IMR-90 (cell line): ENCODE measurements around the gene AOPEP. TPM values are rescaled to one million over a fixed set of nuclear protein-coding genes. Genes with fewer than 3 reads are reported as not detected.

ENCODE experiments used
- ATAC-seq: fragments of 200-7000 bp; cut with Tn5 transposase; 2 replicates; pipeline ENCODE4 v1.9.1; 2020; ENCODE audit warnings: low read depth, mild to moderate bottlenecking, moderate library complexity
- BruUV-seq: library from RNA; stranded (reverse); fragments of 400-500 nt; replicated peaks from 2 replicates; lab custom pipeline; 2021; lab: Mats Ljungman, UMichigan
- CTCF ChIA-PET: fragments of 300-600 bp; formaldehyde crosslinking; extraction: SDS; loops from one replicate; lab custom pipeline; 2021; ENCODE audit warnings: antibody characterized with exemption; lab: Yijun Ruan, JAX
- POLR2A ChIA-PET: fragments of 300-600 bp; sonication (Branson Sonifier 250); formaldehyde crosslinking; loops from one replicate; lab custom pipeline; 2022; ENCODE audit warnings: antibody characterized with exemption; ENCODE audit not compliant: unreplicated experiment; lab: Charles Lee
- DNase-seq: peaks from one replicate; pipeline ENCODE4 v3.0.0; 2013
- H2AFZ ChIP-seq: replicated peaks from 2 replicates; pipeline ENCODE3; 2013; ENCODE audit warnings: low read length, mild to moderate bottlenecking; ENCODE audit not compliant: poor library complexity
- H2AK5ac ChIP-seq: 2 replicates; pipeline ENCODE4 v1.6.1; 2013; ENCODE audit warnings: low read depth, low read length, inconsistent platforms
- H2AK9ac ChIP-seq: replicated peaks from 2 replicates; pipeline ENCODE3; 2013; ENCODE audit warnings: mild to moderate bottlenecking, low read depth, low read length, moderate library complexity; ENCODE audit not compliant: poor library complexity
- H2BK120ac ChIP-seq: 2 replicates; pipeline ENCODE4 v1.6.1; 2013; ENCODE audit warnings: low read depth, low read length, inconsistent platforms
- H2BK15ac ChIP-seq: 3 replicates; pipeline ENCODE4 v1.6.1; 2013; ENCODE audit warnings: low read depth, low read length, inconsistent platforms
- H2BK20ac ChIP-seq: 2 replicates; pipeline ENCODE4 v1.6.1; 2013; ENCODE audit warnings: low read depth, mild to moderate bottlenecking, inconsistent platforms, low read length, moderate library complexity
- H2BK5ac ChIP-seq: 2 replicates; pipeline ENCODE4 v1.6.1; 2013; ENCODE audit warnings: mild to moderate bottlenecking, low read depth, low read length, inconsistent platforms; ENCODE audit not compliant: poor library complexity, severe bottlenecking
- H3K14ac ChIP-seq: replicated peaks from 2 replicates; pipeline ENCODE4 v1.6.1; 2013; ENCODE audit warnings: low read depth, low read length, inconsistent platforms
- H3K18ac ChIP-seq: 2 replicates; pipeline ENCODE4 v1.6.1; 2013; ENCODE audit warnings: low read depth, low read length, control low read depth
- H3K23ac ChIP-seq: 2 replicates; pipeline ENCODE4 v1.6.1; 2013; ENCODE audit warnings: low read depth, low read length, inconsistent platforms
- H3K27ac ChIP-seq: 2 replicates; pipeline ENCODE4 v1.5.1; 2013; ENCODE audit warnings: mild to moderate bottlenecking, control low read depth, low read length; ENCODE audit not compliant: insufficient read depth
- H3K27me3 ChIP-seq: 2 replicates; pipeline ENCODE4 v1.6.1; 2013; ENCODE audit warnings: low read length; ENCODE audit not compliant: control insufficient read depth, insufficient read depth
- H3K36me3 ChIP-seq: 2 replicates; pipeline ENCODE4 v1.6.1; 2013; ENCODE audit warnings: low read length, mixed read lengths; ENCODE audit not compliant: control insufficient read depth, insufficient read depth
- H3K4ac ChIP-seq: 2 replicates; pipeline ENCODE4 v1.6.1; 2013; ENCODE audit warnings: low read depth, low read length, inconsistent platforms
- H3K4me1 ChIP-seq: 2 replicates; pipeline ENCODE4 v1.6.1; 2013; ENCODE audit warnings: low read length, mixed read lengths; ENCODE audit not compliant: control insufficient read depth, insufficient read depth
- H3K4me2 ChIP-seq: 2 replicates; pipeline ENCODE4 v1.6.1; 2013; ENCODE audit warnings: low read depth, mild to moderate bottlenecking, control low read depth, low read length, moderate library complexity
- H3K4me3 ChIP-seq: 2 replicates; pipeline ENCODE4 v1.5.1; 2013; ENCODE audit warnings: low read depth, mild to moderate bottlenecking, control low read depth, low read length, moderate library complexity; ENCODE audit not compliant: insufficient read depth
- H3K56ac ChIP-seq: 2 replicates; pipeline ENCODE4 v1.6.1; 2013; ENCODE audit warnings: low read length, inconsistent platforms; ENCODE audit not compliant: insufficient read depth; ENCODE audit errors: extremely low read depth
- H3K79me1 ChIP-seq, 2 experiments: 2 replicates each; pipeline ENCODE4 v1.6.1; 2013; ENCODE audit warnings: low read length in 2 of 2, inconsistent platforms in 1 of 2, low read depth in 1 of 2
- H3K9ac ChIP-seq: 2 replicates; pipeline ENCODE4 v1.6.1; 2013; ENCODE audit warnings: low read depth, low read length, control low read depth
- H3K9me1 ChIP-seq: 2 replicates; pipeline ENCODE4 v1.6.1; 2013; ENCODE audit warnings: low read length, inconsistent platforms; ENCODE audit not compliant: insufficient read depth
- H3K9me3 ChIP-seq: 2 replicates; pipeline ENCODE4 v1.6.1; 2013; ENCODE audit warnings: low read length; ENCODE audit not compliant: control insufficient read depth, insufficient read depth
- H4K20me1 ChIP-seq: 2 replicates; pipeline ENCODE4 v1.6.1; 2013; ENCODE audit warnings: low read length, inconsistent platforms; ENCODE audit not compliant: insufficient read depth
- H4K5ac ChIP-seq: 2 replicates; pipeline ENCODE4 v1.6.1; 2013; ENCODE audit warnings: mild to moderate bottlenecking, low read depth, low read length, control low read depth
- H4K8ac ChIP-seq, 2 experiments: 2 replicates each; pipeline ENCODE4 v1.6.1; 2013; ENCODE audit warnings: low read depth in 2 of 2, low read length in 2 of 2, control low read depth in 1 of 2, inconsistent platforms in 1 of 2
- H4K91ac ChIP-seq: 2 replicates; pipeline ENCODE4 v1.6.1; 2013; ENCODE audit warnings: low read depth, low read length, inconsistent platforms; ENCODE audit not compliant: insufficient read depth
- CHD1 ChIP-seq: IDR thresholded peaks from 2 replicates; pipeline ENCODE4 v1.6.1; 2012; ENCODE audit warnings: low read depth, low read length, improper control_type of control experiment
- FOS ChIP-seq: fragments of 150-350 bp; IDR thresholded peaks from 2 replicates; pipeline ENCODE4 v1.6.1; 2016; ENCODE audit warnings: low read depth, low read length
- MXI1 ChIP-seq: IDR thresholded peaks from 2 replicates; pipeline ENCODE4 v1.6.1; 2012; ENCODE audit warnings: low read depth, mild to moderate bottlenecking, low read length, moderate library complexity, borderline replicate concordance
- POLR2A ChIP-seq: IDR thresholded peaks from 2 replicates; pipeline ENCODE4 v1.6.1; 2012; ENCODE audit warnings: mild to moderate bottlenecking, low read depth, low read length
- RFX5 ChIP-seq: IDR thresholded peaks from 2 replicates; pipeline ENCODE4 v1.8.0; 2012; ENCODE audit warnings: low read depth, mild to moderate bottlenecking, low read length, moderate library complexity
- WGBS, 2 experiments: methylation state at CpG; one replicate each; pipeline versions ENCODE4 v1.1.5 to v1.1.7; 2013; ENCODE audit warnings: missing lambda C conversion rate in 2 of 2; ENCODE audit not compliant: insufficient read length in 1 of 2; ENCODE audit errors: extremely low coverage in 2 of 2; 5-methylcytosine and 5-hydroxymethylcytosine counted together
- dilution Hi-C: fragments of 300-500 bp; cut with HindIII; formaldehyde crosslinking; loops from one replicate; pipeline ENCODE4 v1.14.3; 2018; ENCODE audit warnings: low sequenced_read_pairs; ENCODE audit not compliant: unreplicated experiment
- in situ Hi-C: fragments of 300-500 bp; cut with MboI; formaldehyde crosslinking; loops from 3 replicates; pipeline ENCODE4 v1.14.3; 2019; ENCODE audit warnings: low sequenced_read_pairs, inconsistent platforms, mixed read lengths
- intact Hi-C: fragments of 100-400 bp; cut with micrococcal nuclease; formaldehyde crosslinking; loops from 2 replicates; pipeline ENCODE4 v1.10.0; 2022
- polyA plus RNA-seq, 3 experiments: library from polyadenylated mRNA; depleted of rRNA; stranded (reverse); fragments of >200 nt; gene quantifications; 2 replicates each; pipeline ENCODE4 v1.2.3, GENCODE V29; 2012; ENCODE audit warnings: low replicate concordance in 1 of 3
- total RNA-seq: library from RNA; depleted of rRNA; stranded (reverse); fragments of >200 nt; gene quantifications from 2 replicates; pipeline ENCODE4 v1.2.3, GENCODE V29; 2012

The AOPEP gene
- total and polyA plus RNA-seq, 2 of the 4 experiments (the other 2 are of a cell fraction): 34.9 to 38.7 TPM

GRCh38 chr9:95109456-95109855, 383.0 kb downstream of the AOPEP start:
- H2BK15ac ChIP-seq: no peak overlapping the region
- DNase-seq: no peak
- H2BK5ac ChIP-seq: no peak overlapping the region
- no TSS peak for BruUV-seq
- in situ Hi-C loops: no loop called here
- peaks cover 11% of the 10 kb centered on the region for H3K9me1 ChIP-seq
- no peak overlapping the region for H3K4me2 ChIP-seq
- no peak overlapping the region for H3K56ac ChIP-seq
- no peak overlapping the region for H3K23ac ChIP-seq
- no peak overlapping the region for H4K91ac ChIP-seq
- H3K4me1 ChIP-seq: peaks cover 5% of the 10 kb centered on the region; the same call in 1 of the 2 replicates
- TF ChIP-seq CHD1 (no peak), POLR2A (no peak), FOS (no peak), RFX5 (no peak), MXI1 (no peak)
- H3K36me3 ChIP-seq: peaks cover 32% of the 10 kb centered on the region
- no peak overlapping the region for H2AK5ac ChIP-seq
- H3K27ac ChIP-seq: no peak overlapping the region
- no peak overlapping the region for H3K18ac ChIP-seq
- H4K5ac ChIP-seq: no peak overlapping the region
- no peaks in the 10 kb centered on the region for H3K9me3 ChIP-seq
- 93% methylated on average over 5 of the region's 8 CpGs; no CpG with 5 or more reads in 1 of the 2 experiments for WGBS, 2 experiments
- no peak for ATAC-seq
- no peak overlapping the region for H3K4ac ChIP-seq
- no peak overlapping the region for H3K14ac ChIP-seq
- H3K9ac ChIP-seq: no peak overlapping the region
- intact Hi-C loops: no loop called here
- H4K20me1 ChIP-seq: 0 out of 2 replicates have a peak, but pooled peaks cover 3% of the 10 kb centered on the region
- ChIA-PET CTCF (interaction anchor here (1.0 to 1.4 kb wide), 2 partner anchors 18 to 59 kb away, joined by 4 to 7 read pairs; no protein-coding TSS in a partner anchor), POLR2A (no interaction called here)
- H2BK120ac ChIP-seq: no peak overlapping the region
- no peak overlapping the region for H2AFZ ChIP-seq
- no peak overlapping the region for H2AK9ac ChIP-seq
- H3K4me3 ChIP-seq: no peak overlapping the region
- H2BK20ac ChIP-seq: no peak overlapping the region
- no peak overlapping the region for H4K8ac ChIP-seq
- H3K79me1 ChIP-seq: peaks cover 0 to 11% of the 10 kb centered on the region in 2 experiments; a peak in 1 of 4 replicates
- dilution Hi-C loops: no loop called here
- no peaks in the 10 kb centered on the region for H3K27me3 ChIP-seq
